HG02870 (cell line): ENCODE results near the gene HESX1.

ENCODE experiments used
- ATAC-seq: cut with Tn5 transposase; IDR thresholded peaks from one replicate; pipeline ENCODE4 v1.9.1; 2021; ENCODE audit warnings: mild to moderate bottlenecking, moderate library complexity; ENCODE audit not compliant: unreplicated experiment

HESX1 gene

GRCh38 chr3:57150113-57150581, 49.6 kb downstream of the HESX1 start:
- no peak for ATAC-seq
